ENCODE data around the gene RTEL1.
A peak's percentile ranks its signal among the peaks of the same experiment; 100 is the strongest.

RTEL1 gene

GRCh38 chr20:63624486-63624885 lies 33.6 kb upstream of the RTEL1 start:
- no peaks in the 10 kb centered on the region for H3K4me1 ChIP-seq
- no peak overlapping the region for H3K27ac ChIP-seq

GRCh38 chr20:63625771-63626423 lies 32.2 kb upstream of the RTEL1 start:
- H3K9me3 ChIP-seq (ENCODE audit: control insufficient read depth, low read length) = no peaks in the 10 kb centered on the region
- no peaks in the 10 kb centered on the region for H3K36me3 ChIP-seq (ENCODE audit: control insufficient read depth, insufficient read depth, low read length)
- no peaks in the 10 kb centered on the region for H3K4me1 ChIP-seq
- H3K9ac ChIP-seq = peak overlapping the region; percentile 63
- no peak for TF ChIP-seq CTCF (IDR thresholded peaks at IDR 0.05)
- H2AFZ ChIP-seq = peak overlapping the region; percentile 81
- peak overlapping the region; percentile 93 for H3K4me2 ChIP-seq (ENCODE audit: low read length)
- no peaks in the 10 kb centered on the region for H3K27me3 ChIP-seq (ENCODE audit: control insufficient read depth, insufficient read depth, low read length)
- peaks cover 8% of the 10 kb centered on the region for H3K79me2 ChIP-seq
- H3K27ac ChIP-seq = peak overlapping the region; percentile 88
- H3K4me3 ChIP-seq (ENCODE audit: low read depth, low read length) = peak overlapping the region; percentile 87

More at GRCh38 chr20:63624486-63624885, 33.6 kb upstream of the RTEL1 start:
- Histone ChIP-seq H3K9me3 (ENCODE audit: control insufficient read depth, low read length) (no peaks in the 10 kb centered on the region), H3K9ac (no peak overlapping the region), H3K4me2 (ENCODE audit: low read length) (no peak overlapping the region), H3K4me3 (ENCODE audit: low read depth, low read length) (no peak overlapping the region), H3K79me2 (peaks cover 18% of the 10 kb centered on the region), H3K36me3 (ENCODE audit: control insufficient read depth, insufficient read depth, low read length) (no peaks in the 10 kb centered on the region), H2AFZ (no peak overlapping the region), H3K27me3 (ENCODE audit: control insufficient read depth, insufficient read depth, low read length) (no peaks in the 10 kb centered on the region)
- no peak for TF ChIP-seq CTCF (IDR thresholded peaks at IDR 0.05)

GRCh38 chr20:63626424-63627128 lies 31.5 kb upstream of the RTEL1 start, which contains the start of gene GMEB2:
Gene GMEB2 (minus strand): TSS chr20:63627101. CDS start chr20:63619397, 7,704 bp downstream.
- Histone ChIP-seq H3K4me2 (ENCODE audit: low read length) (peak within 1 kb of the TSS; percentile 94), H3K27ac (peak within 1 kb of the TSS; percentile 89), H3K79me2 (peaks cover 8% of the 10 kb centered on the region), H3K9ac (peak within 1 kb of the TSS; percentile 76), H3K27me3 (ENCODE audit: control insufficient read depth, insufficient read depth, low read length) (no peaks in the 10 kb centered on the region), H3K4me3 (ENCODE audit: low read depth, low read length) (peak within 1 kb of the TSS; percentile 87), H3K4me1 (peaks cover 6% of the 10 kb centered on the region), H3K36me3 (ENCODE audit: control insufficient read depth, insufficient read depth, low read length) (no peaks in the 10 kb centered on the region), H3K9me3 (ENCODE audit: control insufficient read depth, low read length) (no peaks in the 10 kb centered on the region), H2AFZ (peak within 1 kb of the TSS; percentile 96)
- TF ChIP-seq CTCF (IDR thresholded peaks at IDR 0.05) = no peak

GRCh38 chr20:63627129-63627750 lies 30.9 kb upstream of the RTEL1 start:
- Histone ChIP-seq H3K36me3 (ENCODE audit: control insufficient read depth, insufficient read depth, low read length) (no peaks in the 10 kb centered on the region), H3K4me1 (peaks cover 6% of the 10 kb centered on the region), H3K4me3 (ENCODE audit: low read depth, low read length) (peak overlapping the region; percentile 83), H3K9ac (peak overlapping the region; percentile 76), H3K27me3 (ENCODE audit: control insufficient read depth, insufficient read depth, low read length) (no peaks in the 10 kb centered on the region), H3K4me2 (ENCODE audit: low read length) (peak overlapping the region; percentile 94), H3K27ac (peak overlapping the region; percentile 89), H2AFZ (peak overlapping the region; percentile 96), H3K9me3 (ENCODE audit: control insufficient read depth, low read length) (no peaks in the 10 kb centered on the region), H3K79me2 (peaks cover 8% of the 10 kb centered on the region)
- TF ChIP-seq CTCF (IDR thresholded peaks at IDR 0.05) = no peak
